ENCODE results near the gene CLEC4F.

GRCh38 chr2:70768590-70769085 lies 51.8 kb downstream of the CLEC4F start:
- TF ChIP-seq CTCF (IDR thresholded peaks at IDR 0.05; ENCODE audit: low read depth, low read length, poor library complexity, severe bottlenecking) = no peak
- TF ChIP-seq EZH2phosphoT487 (IDR thresholded peaks at IDR 0.05; ENCODE audit: borderline replicate concordance, low read length) = no peak
